NCI-H748 treated with DMSO at 0.1 percent for 48 hours (cell line): ENCODE results near the gene PARM1.

ENCODE experiments used
- DNase-seq: peaks from one replicate; lab custom pipeline; 2025; lab: John Stamatoyannopoulos, UW

PARM1 gene

GRCh38 chr4:74942251-74942917, 9.5 kb downstream of the PARM1 start:
- no peak for DNase-seq

GRCh38 chr4:74942918-74943253, 10.0 kb downstream of the PARM1 start:
- DNase-seq = no peak

GRCh38 chr4:74944354-74944793, 11.5 kb downstream of the PARM1 start:
- DNase-seq = peak; percentile 0

GRCh38 chr4:74946196-74946595, 13.3 kb downstream of the PARM1 start:
- no peak for DNase-seq

- no peak for DNase-seq
Measured at GRCh38 chr4:74947798-74948197, 14.9 kb downstream of the PARM1 start.

GRCh38 chr4:74948236-74948635, 15.3 kb downstream of the PARM1 start:
- DNase-seq = no peak

- DNase-seq = no peak
Measured at GRCh38 chr4:74950200-74950599, 17.3 kb downstream of the PARM1 start.

GRCh38 chr4:74950882-74951281, 18.0 kb downstream of the PARM1 start:
- no peak for DNase-seq

- DNase-seq = no peak
Measured at GRCh38 chr4:74953647-74954046, 20.7 kb downstream of the PARM1 start.

- no peak for DNase-seq
Measured at GRCh38 chr4:74958881-74959280, 26.0 kb downstream of the PARM1 start.

GRCh38 chr4:74961230-74961629, 28.3 kb downstream of the PARM1 start:
- no peak for DNase-seq

- no peak for DNase-seq
Measured at GRCh38 chr4:74962584-74962983, 29.7 kb downstream of the PARM1 start.

- no peak for DNase-seq
Measured at GRCh38 chr4:74964311-74964710, 31.4 kb downstream of the PARM1 start.

- no peak for DNase-seq
Measured at GRCh38 chr4:74967324-74967723, 34.4 kb downstream of the PARM1 start.

- DNase-seq = no peak
Measured at GRCh38 chr4:74968456-74969164, 35.7 kb downstream of the PARM1 start.

GRCh38 chr4:74969507-74970474, 36.9 kb downstream of the PARM1 start:
- DNase-seq = no peak

- no peak for DNase-seq
Measured at GRCh38 chr4:74970577-74970976, 37.7 kb downstream of the PARM1 start.

GRCh38 chr4:74971862-74972261, 38.9 kb downstream of the PARM1 start:
- DNase-seq = no peak

- no peak for DNase-seq
Measured at GRCh38 chr4:74975082-74975481, 42.2 kb downstream of the PARM1 start.

- no peak for DNase-seq
Measured at GRCh38 chr4:74975848-74976824, 43.2 kb downstream of the PARM1 start.

GRCh38 chr4:74982546-74983252, 49.8 kb downstream of the PARM1 start:
- DNase-seq = no peak
